GM21717 (cell line): Measurements from ENCODE around the gene OR2J3.
"Not testable (repeated sequence)": the region's sequence is repeated elsewhere in the genome, so short reads cannot be mapped to it uniquely, and the experiment has no call there.

Experiments
- ATAC-seq: cut with Tn5 transposase; IDR thresholded peaks from one replicate; pipeline ENCODE4 v1.9.1; 2021; ENCODE audit warnings: mild to moderate bottlenecking, moderate library complexity; ENCODE audit not compliant: unreplicated experiment

Gene OR2J3

DNA sequence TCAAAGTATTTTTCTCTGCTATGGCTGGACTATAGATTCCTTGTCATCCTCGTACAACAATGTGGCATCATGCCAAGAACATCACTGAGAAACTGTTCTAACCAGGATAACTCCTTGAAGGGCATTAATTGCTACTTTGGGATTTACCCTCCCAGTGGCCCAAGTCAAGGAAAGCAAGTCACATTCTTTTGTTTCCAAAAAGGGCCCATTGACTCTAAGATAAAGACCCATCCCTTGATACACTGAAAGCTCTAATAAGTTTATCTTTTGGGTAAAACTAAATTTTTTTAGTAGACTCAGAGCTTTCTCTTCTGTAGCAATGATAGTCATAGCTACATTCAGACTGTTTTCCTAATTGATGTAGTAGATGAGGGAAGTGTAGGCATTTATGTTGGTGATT is at the start of gene OR2J3:
Gene OR2J3, plus strand, starts transcription at position 301 of the 400 bp plus-strand sequence. CDS start 3,833 bp downstream, outside the sequence.
- no peak for ATAC-seq

DNA sequence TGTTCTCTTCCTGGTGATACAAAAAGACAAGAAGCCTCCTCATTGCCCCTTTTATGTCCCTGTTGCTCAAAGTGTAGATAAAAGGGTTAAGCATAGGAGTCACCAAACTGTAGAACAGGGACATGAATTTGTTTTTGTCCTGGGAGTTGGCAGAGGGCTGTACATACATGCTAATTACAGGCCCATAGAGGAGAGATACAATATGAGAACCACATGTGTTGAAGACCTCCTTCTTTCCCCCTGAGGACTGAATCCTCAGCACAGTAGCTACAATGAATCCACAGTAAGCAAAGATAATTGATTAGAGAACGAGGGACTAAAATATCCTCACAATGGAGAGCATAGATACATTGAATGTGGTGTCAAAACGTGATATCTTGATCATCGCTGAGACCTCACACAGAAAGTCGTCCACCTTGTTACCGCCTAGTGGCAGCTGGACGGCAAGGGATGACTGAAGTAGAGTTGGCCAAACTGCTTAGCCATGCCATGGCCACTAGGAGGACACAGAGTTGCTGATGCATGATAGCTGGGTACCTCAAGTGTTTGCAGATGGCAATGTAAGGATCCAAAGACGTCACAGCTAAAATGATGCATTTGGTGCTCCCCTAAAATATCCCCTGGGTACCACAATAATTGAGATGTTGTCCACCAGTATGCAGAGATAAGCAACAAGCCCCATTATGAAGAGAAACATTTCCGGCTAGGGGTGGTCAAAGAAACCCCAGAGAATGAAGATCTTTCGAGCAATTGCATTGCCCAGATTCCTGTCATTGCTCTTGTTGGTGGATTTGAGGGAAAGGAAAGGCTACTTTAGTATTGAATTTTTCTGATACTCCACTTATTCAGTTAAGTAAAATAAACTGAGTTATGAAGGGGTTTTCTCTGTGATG is 35.8 kb upstream of the OR2J3 start:
- ATAC-seq, result no peak

DNA sequence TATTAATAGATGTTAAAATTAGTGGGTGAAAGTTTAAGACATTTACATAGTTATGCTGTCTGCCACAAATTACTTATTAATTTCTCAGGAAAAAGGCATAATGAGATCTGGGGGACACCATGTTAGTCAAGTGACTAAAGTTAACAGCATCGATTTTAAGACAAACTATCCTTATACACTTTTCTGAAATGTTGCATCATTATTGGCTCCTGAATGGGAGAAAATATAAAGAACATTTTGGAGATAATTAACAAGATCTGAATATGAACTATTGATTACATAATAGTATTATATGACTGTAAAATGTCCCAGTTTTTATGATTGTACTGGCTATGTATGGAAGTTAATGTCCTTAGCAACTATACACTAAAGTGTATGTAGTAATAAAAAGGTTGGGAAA is 28.7 kb upstream of the OR2J3 start:
- no peak for ATAC-seq

DNA sequence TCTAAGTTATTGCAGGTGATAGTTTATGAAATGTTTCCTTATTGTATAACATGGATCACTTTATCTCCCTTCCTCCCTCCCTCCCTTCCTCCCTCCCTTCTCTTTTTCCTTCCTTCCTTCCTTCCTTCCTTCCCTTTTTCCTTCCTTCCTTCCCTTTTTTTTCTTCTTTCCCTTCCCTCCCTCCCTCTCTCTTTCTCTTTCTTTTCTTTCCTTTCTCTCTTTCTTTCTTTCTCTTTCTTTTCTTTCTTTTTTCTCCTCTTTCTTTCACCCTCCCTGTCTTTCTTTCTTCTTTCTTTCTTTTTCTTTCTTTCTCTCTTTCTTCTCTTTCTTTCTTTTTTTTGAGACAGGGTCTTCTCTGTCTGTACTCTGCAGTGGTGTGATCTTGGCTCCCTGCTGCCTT is 26.5 kb upstream of the OR2J3 start:
- ATAC-seq, result no peak

DNA sequence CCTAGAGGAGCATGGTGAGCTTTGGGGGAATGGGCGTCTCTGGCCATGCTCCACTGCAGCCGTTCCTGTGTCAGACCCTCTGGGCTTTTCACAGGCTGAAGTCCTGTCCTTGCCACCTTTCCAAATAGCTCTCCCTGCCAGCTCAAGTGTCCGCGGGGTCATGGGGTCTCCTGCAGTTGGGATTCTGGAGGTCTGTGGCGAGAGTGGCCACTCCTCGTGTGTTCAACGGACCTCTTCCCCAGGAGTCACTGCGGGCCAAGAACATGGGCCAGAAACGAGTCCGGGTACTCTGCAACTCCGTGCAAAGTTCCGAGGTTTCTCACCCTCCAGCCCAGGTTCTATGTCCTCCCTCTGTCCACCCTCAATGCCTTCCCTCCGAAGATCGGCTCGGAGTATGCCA is 25.4 kb upstream of the OR2J3 start:
- ATAC-seq, result no peak

DNA sequence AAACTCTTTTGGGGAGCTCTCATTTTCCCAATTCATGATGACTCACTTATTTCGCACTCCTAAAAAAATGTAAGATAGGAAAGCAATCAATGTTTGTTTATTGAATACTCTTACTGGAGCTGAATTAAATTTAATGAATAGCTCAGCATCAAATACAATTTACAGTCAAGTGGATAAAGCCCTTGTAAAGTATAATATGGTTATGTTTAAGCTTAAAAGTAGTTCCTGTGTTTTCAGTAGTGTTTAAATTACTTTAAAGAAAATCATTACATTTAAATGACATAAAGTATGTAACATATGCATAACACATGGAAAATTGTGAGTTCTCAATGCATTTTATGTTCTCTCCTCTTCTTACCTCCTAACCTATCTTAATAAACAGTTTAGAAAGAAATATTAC is 20.6 kb upstream of the OR2J3 start, which contains the start of gene OR2B3:
Gene OR2B3, minus strand, starts transcription at position 101 of the 400 bp plus-strand sequence. Its CDS starts 65 bp downstream, at position 36.
- ATAC-seq, result no peak

DNA sequence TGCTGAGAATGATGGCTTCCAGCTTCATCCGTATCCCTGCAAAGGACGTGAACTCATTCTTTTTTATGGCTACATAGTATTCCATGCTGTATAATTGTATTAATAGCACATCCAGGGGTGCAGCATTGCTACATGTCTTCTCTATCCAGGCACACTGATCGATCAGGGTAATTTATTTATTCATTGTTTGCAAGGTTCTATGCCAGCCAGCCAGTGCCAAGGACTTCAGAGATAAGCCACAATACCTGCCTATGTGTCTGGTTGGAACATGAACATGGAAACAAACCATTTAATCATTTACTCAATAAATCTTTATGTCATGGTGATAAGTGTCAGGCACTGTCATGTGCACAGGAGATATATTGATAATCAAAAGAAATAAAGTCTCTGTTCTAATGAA is 14.9 kb upstream of the OR2J3 start:
- ATAC-seq, result no peak

DNA sequence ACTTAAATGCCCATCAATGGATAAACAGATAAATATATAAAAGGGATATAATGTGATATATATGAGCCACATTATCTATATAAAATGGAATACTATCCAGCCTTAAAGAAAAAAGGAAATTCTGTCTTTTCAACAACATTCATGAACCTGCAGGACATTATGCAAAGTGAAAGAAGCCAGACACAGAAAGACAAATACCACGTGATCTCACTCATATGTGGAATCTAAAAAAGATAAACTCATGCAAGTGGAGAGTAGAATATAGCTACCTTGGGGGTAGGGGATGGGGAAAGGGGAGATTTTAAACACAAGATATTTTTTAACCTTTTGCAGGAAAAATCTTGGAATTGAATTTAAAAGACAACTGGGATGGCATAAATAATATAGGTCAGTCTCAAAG is 10.1 kb upstream of the OR2J3 start:
- no peak for ATAC-seq

DNA sequence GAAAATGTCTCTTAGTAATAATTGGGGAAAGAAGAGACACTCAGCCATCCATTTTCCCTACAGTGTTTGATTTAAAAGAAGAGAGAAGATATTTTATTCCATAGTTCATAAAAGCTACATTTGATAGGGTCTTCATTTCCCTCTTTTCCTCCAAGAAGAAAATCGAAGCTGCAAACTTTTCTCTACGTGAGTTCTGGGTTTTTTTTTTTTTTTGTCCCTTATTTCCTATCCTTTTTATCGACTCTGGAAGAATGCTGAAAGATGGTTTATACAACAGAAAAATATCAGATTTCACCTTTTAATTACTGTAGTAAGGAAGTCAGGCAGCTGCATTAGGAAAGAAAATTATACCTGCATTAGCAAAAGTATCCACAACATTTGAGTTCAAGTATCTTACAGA is 8.7 kb upstream of the OR2J3 start, which contains the start of gene OR2J1:
Gene OR2J1, plus strand, starts transcription at position 301 of the 400 bp plus-strand sequence. CDS start 1,453 bp downstream, outside the sequence.
- ATAC-seq, result no peak

DNA sequence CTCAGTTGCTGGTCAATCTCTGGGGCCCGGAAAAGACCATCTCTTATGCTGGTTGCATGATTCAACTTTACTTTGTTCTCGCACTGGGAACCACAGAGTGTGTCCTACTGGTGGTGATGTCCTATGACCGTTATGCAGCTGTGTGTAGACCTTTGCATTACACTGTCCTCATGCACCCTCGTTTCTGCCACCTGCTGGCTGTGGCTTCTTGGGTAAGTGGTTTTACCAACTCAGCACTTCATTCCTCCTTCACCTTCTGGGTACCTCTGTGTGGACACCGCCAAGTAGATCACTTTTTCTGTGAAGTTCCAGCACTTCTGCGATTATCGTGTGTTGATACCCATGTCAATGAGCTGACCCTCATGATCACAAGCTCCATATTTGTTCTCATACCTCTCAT is 4.3 kb downstream of the OR2J3 start:
- ATAC-seq, result no peak

DNA sequence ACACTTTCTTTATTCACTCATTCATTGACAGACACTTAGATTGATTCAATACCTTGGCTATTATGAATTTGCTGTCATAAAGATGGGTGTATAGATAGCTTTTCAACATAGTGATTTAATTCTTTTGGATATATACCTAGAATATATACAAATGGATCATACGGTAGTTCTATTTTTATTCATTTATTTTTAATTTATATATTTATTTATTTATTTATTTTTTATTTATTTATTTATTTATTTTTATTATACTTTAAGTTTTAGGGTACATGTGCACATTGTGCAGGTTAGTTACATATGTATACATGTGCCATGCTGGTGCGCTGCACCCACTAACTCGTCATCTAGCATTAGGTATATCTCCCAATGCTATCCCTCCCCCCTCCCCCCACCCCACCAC is 7.1 kb downstream of the OR2J3 start:
- not testable (repeated sequence) for ATAC-seq

DNA sequence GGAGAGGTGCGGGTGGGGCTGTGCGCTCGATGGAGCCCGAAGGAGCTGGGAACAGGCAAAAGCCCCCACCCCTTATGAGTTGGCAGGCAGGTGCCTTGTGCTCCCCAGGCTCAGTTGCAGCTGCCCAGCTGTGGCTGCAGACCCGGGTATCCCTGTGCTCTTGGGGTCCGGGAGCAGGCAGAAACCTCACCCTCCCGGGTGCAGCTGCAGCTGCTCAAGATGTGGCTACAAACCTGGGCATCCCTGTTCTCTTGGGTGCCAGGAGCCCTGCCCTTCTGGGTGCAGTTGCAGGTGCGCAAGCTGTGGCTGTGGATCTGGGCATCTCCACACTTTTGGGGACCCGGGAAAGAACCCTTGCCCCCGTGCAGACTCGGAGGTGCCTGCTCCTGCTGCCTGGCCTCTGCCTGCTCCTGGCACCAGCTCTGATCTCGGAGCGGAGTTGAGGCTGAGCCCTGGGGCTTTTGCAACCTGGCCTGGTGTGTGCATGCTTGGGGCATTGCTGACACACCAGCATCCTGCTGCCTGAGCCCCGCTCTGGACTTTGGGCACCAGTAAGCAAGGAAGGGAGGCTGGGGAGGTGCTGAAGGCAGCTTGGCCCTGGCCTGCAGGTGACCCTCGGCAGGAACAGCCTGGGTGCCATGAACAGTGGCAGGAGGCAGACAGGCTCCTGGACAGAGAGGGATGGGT is 21.6 kb downstream of the OR2J3 start:
- ATAC-seq, result no peak

DNA sequence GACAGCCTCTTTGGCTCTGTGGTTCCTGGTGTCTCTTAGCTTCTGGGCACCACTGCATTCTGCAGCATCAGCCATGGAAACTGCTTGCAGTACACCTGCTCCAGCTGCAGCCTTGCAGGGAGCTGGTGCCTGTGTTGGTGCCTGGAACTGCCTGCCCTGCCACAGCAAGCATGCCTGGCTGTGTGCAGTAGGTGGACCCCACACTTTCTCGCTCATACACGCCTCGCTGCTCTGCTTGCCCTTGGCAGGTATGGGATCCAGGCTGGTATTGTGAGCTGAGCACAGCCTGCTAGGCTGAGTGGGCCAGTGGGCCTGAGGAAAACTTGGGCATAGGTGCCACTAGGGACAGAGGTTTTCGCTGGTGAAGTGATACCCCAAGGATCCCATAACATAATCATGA is 22.8 kb downstream of the OR2J3 start:
- no peak for ATAC-seq

DNA sequence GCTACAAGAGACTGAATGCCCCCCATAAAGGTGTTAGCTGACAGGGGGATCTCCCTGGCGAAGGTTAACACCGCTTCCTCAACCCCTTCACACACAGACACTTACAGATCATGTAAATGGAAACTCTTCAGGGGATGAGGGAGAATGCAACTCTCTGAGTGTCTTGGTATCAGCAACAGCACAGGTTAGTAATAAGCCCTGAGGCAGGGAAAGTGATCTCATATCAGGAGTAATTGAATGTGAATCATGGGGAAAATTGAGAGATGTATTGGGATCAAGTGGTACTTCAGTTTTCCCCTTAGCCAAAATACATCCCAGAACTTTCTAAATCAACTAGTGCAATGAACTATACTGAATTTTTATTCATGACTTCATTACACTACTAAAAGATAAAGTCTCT is 23.8 kb downstream of the OR2J3 start:
- no peak for ATAC-seq

DNA sequence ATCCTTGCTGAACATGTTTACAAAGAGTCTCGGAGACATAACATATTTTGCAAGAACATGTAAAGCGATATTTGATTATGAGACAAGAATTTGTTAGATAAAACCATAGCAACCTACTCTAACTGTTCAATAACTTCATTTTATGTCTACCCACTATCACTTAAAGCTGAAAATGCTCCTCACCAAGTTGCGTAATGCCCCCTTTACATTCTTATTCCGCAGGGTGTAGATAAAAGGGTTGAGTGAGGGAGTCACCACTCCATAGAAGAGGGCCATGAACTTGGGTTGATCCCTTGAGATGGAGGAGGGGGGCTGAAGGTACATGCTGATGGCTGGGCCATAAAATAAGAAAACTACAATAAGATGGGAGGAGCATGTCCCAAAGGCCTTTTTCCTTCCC is 29.9 kb downstream of the OR2J3 start:
- no peak for ATAC-seq

DNA sequence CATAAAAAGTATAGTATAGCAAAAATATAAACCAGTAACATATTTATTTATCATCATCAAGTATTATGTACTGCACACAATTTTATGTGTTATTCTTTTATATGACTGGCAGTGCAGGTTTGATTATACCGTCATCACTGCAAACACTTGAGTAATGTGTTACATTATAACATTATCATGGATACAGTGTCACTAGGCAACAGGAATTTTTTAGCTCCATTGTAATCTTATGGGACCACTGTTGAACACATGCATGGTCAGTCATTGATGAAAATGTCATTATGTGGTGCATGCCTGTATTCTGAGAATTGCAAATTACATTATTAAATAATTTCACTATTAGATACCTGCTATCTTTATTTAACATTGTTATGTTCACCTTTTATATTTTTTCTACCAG is 33.7 kb downstream of the OR2J3 start:
- no peak for ATAC-seq

DNA sequence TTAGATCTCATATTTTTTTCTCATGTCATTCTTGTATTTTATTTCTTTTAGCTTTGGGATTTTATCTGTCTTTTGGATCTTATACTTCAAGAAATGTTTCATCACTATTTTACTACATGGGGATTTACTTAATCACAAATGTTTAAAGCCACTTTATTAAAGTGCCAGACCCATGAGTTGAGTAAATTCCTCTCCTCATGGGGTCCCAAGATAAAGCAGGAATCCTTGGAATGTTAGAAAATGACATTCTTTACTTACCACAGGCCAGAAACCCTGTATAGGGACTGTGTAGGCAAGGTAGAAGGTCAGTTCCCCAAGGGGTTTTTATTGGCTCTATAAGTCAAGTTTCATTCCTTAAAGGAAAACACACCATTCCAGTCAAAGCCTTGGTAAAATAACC is 34.5 kb downstream of the OR2J3 start:
- no peak for ATAC-seq

DNA sequence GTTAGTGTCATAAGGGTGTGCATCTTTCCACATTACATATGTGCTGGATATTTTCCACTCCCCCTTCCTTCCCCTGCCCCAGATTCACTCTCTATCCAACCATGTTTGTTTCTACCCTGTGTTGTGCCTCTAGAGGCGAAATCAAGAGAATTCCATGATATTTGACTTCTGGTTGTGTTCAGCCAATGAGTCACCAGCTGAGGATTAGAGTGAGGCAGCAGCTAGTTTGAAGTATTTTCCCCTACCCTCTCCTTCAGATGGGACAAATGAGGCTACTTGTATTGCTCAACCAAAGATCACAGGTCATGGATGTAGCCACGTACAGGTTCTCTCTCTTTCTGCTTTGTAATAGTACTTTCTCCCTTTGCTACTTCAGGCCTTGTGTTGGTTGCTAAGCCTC is 38.3 kb downstream of the OR2J3 start:
- no peak for ATAC-seq

DNA sequence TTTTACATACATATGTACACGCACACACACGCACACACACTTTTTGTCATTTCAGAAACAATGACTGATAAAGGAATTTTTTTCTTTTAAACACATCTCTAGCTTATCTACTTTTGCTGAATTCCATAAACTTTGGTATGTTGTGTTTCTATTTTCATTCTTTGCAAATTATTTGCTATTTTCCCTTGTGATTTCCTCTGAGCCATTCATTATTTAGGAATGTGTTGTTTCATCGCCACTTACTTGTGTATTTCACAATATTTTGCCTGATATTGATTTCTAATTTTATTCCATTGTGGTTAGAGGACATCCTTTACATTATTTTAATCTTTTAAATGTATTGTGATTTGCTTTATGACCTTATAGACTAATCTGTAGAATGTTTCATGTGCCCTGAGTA is 39.2 kb downstream of the OR2J3 start:
- ATAC-seq, result no peak

DNA sequence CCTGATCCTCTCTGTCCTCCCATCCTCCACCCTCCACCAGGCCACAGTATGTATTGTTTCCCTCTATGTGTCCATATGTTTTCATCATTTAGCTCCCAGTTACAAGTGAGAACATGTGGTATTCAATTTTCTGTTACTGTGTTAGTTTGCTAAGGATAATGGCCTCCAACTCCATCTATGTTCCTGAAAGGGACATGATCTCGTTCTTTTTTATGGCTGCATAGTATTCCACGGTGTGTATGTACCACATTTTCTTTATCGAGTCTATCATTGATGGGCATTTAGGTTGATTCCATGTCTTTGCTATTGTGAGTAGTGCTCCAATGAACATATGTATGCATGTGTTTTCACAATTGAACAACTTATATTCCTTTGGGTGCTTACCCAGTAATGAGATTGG is 41.6 kb downstream of the OR2J3 start:
- not testable (repeated sequence) for ATAC-seq

DNA sequence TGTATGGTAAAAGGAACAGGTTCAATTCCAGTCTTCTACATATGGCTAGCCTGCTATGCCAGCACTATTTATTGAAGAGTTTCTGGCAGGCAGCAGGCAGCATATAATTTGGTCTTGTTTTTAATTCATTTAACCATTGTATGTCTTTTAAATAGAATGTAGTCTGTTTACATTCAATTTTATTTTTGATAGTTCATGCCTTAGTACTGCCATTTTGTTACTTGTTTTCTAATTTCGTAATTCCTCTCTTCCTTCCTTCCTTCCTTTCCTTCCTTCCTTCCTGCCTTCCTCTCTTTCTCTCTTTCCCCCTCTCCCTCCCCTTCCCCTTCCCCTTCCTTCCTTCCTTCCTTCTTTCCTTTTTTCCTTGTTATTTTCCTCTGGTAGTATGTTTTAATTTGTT is 45.2 kb downstream of the OR2J3 start:
- no peak for ATAC-seq

DNA sequence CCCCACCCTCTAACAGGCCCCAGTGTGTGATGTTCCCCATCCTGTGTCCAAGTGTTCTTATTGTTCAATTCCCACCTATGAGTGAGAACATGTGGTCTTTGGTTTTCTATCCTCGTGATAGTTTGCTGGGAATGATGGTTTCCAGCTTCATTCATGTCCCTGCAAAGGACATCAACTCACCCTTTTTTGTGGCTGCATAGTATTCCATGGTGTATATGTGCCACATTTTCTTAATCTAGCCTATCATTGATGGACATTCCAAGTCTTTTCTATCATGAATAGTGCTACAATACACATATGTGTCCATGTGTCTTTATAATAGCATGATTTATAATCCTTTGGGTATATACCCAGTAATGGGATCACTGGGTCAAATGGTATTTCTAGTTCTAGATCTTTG is 47.3 kb downstream of the OR2J3 start:
- not testable (repeated sequence) for ATAC-seq
